ENCODE measurements around the gene MPO.

- TF ChIP-seq CTCF (IDR thresholded peaks at IDR 0.05) (no peak), POLR2A (IDR thresholded peaks at IDR 0.05) (no peak)
Measured at GRCh38 chr17:58283674-58284612, 3.2 kb upstream of the MPO start.

Data from vagina (tissue), 2 donors.